Measurements from ENCODE around the gene POU3F1.

POU3F1 gene

GRCh38 chr1:38072858-38073257, 26.3 kb upstream of the POU3F1 start:
- FAIRE-seq = no peak

GRCh38 chr1:38071312-38072256, 25.0 kb upstream of the POU3F1 start:
- no peak for FAIRE-seq

DNA sequence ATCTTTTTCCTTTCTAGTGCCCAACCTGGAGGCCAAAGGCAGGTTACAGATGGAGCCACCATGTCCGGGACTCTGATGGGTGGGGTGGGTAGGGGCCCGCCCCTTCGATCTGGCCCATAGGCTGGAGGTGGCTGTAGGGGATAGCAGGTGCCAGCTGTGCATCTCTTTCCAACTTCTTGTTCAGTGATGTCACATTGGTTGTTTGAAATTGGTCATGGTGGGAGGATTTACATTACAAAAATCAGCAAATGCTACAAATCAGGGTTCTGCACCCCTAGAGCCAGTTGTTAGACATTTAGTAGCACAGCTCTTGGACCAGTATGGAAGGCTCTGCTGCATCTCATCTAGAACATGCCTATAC, 22.4 kb upstream of the POU3F1 start:
- no peak for FAIRE-seq

DNA sequence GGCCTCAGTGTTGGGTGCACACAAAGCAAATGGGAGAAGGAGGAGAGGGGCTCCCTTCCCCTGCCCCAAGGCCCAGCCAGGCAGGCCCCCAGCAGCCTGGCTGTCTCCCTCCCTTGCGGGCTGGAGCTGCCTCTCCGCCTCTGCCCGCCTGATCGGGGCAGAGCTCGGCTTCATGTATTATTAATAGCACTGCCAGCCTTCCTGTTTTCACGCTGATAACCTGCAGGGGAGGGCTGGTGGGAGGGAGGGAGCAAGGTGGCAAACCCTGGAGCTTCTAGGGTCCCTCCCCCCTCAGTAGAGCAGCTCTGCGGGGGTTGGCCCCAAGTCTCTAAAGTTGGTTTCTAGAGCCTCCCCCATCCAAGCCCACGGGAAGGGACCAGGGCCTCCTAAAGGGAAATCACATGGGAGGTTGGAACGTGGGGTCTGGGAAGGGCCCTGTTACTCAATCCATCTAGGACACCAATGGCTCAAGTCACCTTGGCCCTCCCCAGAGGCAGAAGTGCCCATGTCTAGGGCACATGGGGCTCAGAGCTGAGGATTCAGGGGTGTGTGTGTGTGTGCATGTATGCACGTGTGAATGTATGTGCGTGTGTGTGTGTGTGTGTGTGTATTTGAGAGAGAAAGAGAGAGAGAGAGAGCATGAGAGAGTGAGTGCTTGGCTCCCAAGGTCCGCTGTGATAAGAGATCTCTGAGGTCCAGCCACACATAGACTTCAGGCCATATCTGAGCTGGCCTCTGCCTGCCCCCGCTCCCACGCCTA, 21.8 kb upstream of the POU3F1 start:
- FAIRE-seq = no peak

DNA sequence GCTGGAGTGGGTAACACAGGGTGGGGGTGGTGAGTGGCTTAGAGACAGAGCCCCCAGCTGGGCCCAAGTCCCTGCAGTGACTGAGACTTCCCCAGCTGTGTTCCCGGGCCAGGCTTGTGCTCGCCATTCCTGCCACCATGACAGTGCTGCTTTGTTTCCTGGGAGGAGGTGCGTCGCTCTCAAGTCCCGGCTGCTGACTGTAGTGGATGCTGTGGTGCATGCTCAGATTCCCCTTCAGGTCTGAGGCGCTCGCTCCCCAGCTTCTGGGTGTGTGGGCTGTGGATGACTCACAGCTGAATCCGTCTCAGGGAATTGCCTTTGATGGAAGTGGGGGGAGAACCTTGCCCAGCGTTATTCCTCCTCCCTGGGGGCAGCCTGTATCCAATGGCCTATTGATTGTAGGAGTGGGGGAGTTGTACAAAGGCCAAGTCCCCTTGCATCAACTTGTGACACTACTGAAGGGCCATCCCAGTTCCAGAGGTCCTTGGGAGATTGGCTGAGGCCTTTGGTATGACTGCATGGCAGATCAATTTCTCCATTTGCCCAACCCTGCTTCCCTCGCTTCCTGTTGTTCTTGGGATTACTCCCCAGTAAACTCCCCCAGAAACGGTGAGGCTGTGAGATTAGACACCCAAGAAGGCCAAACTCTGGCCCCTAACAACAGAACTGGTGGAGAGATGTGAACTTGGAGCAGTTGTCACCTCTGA, 17.8 kb upstream of the POU3F1 start:
- FAIRE-seq = no peak

DNA sequence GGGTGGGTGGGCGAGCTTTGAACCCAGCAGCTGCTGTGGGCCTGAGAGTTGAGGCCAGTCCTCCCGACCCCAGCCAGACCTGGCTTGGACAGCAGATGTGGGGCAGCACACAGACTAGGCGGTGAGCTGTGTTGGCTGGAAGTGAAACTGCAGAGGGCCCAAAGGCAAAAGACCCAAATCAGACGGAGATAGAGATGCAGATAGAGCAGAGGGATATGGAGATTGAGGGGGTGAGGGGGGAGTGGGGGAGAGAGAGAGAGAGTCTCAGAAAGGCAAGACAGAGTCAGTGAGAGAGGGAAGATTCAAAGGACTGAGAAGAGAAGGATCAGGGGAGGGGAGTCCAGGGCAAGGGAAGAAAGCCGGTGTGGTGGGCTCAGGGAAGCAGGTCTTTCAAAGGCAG, 17.0 kb upstream of the POU3F1 start:
- FAIRE-seq = no peak

DNA sequence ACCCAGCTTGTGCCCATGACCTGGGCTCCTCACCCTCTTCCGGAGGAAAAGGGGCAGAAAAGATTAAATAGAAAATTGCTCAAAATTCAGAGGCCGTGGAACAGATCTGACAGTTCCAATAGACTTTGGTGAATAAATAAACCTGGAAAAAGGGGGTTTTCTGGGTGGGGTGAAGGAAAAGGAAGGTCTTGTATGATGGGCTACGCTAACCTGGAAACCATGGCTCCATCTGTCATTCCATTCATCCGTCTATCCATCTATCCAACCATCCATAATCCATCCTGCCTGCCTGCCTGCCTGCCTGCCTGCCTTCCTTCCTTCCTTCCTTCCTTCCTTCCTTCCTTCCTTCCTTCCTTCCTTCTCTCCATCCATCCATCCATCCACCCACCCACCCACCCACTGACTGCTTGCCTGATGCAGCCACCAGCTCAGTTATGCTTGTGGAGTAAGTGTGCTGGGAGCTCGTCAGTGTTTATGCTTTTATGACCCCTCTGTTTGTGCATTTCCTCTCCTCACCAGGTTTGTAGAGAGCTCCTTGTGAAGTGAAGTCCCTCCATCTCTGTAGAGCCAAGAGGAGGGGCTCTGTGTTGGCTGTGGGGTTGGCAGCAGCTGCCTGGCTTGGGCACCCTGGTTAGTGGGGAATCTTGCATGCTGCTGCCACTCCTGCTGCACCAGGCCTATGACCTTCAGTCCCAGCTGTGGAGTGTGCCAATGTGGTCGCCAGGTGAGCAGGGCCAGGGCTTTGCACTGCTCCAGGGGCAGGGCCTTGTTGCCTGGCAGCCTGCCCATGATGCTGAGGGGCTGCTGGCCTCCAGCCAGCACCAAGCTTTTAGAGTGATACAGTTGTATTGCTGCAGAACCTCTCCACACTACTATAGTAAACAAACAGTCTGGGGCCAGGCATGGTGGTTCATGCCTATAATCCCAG, 16.0 kb upstream of the POU3F1 start:
- no peak for FAIRE-seq

DNA sequence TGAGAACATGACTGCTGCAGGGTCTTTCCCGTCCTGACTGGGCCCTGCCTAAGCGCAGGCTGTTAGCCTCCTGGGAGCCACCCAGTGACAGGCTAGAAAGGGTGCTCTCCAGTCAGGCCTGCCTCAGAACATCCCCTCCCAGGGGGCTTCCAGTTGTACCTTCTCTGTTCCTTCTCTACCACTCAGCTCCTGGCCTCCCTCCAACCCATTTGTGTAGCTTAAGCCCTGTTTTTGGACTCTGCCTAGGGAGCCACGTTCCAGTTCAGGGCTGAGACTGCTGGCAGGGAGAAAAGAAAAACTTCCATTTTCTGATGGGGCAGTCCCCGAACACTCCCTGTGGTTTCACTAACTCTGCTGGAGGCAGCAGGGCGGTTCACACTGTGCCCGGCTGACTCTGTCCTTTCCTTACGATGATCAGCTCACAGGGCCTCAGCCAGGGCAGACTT, 15.3 kb upstream of the POU3F1 start:
- FAIRE-seq = no peak

GRCh38 chr1:38061290-38061689, 14.7 kb upstream of the POU3F1 start:
- no peak for FAIRE-seq

DNA sequence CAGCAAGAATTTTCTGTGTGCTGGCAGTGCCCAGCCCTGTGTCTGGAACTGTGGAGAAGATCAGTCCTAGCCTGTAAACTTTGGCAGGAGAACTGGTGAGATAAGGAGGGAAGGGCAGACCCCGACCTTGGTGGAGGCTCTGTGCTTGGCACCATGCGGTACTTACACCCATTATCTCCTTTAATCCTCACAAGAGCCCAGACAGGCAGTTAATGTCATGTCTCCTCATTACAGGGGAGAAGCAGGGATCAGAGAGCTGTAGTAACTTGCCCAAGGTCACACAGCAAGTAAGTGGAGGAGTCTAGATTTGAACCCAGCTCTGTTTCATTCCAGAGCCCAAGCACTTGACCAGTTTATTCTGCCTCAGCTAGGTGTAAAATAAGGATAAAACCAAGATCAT, 13.9 kb upstream of the POU3F1 start:
- FAIRE-seq = no peak

DNA sequence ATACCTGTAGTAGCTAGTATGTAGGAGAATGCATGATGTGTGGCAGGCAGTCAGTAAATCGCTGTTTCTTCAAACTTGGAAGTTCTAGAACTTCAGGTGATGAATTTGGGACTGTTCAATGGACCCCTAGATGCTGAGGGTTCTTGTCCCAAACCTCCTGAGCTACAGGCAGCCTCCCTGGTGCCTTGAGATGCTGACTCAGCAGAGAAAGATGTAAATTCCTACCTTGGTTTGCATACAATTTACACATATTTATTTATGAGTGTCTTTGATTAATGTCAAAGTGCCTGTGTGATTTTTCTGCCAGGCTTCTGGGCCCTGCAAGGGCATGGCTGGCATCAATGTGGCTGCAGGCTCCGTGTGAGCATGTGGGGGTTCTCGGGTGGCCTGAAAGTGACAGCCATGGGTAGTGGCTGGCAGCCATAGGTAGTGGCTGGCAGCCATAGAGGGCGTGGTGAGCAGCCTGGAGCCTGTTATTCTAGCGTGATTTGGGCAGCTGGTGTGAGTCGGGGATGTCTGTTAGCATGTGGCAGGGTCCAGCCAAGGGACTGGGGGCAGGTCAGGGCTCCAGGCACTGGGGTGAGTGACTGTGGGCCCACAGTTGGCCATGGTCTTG, 13.2 kb upstream of the POU3F1 start:
- no peak for FAIRE-seq

DNA sequence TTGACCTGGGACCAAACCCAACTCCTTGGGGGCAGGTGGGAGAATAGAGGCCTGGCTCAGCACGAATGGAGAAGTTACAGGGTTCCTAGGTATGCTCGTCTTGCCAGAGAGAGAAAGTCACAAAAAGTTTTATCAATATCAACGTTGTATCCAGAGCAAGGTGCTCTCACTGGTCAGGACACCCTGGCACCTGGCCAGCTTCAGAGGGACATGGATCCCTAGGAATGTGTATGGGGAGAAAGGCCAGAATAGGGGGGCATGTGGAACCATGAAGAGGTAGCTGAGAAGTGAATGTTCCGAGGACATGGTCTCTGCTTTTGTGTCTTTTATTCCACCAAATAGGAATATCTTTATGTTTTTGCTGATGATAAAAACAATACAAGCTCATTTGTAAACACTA, 9.4 kb upstream of the POU3F1 start:
- FAIRE-seq = no peak

DNA sequence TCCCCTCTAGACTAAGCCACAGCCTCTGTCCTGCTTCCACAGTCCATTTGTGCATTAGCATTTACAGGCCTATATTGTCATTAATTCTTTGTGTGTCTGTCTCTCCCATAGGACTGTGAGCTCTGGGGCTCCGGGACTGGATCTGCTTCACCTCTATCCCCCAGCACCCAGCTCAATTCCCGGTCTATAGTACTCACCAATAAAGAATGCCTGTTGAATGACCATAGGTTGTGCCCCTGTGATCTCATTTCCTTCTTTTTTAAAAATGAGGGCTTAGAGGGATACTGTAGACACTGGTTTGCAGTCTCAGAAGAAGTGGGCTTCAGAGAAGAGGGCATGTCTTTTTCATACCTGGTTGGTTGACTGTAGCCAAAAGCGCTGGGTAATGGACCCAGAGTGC, 8.8 kb upstream of the POU3F1 start:
- no peak for FAIRE-seq

DNA sequence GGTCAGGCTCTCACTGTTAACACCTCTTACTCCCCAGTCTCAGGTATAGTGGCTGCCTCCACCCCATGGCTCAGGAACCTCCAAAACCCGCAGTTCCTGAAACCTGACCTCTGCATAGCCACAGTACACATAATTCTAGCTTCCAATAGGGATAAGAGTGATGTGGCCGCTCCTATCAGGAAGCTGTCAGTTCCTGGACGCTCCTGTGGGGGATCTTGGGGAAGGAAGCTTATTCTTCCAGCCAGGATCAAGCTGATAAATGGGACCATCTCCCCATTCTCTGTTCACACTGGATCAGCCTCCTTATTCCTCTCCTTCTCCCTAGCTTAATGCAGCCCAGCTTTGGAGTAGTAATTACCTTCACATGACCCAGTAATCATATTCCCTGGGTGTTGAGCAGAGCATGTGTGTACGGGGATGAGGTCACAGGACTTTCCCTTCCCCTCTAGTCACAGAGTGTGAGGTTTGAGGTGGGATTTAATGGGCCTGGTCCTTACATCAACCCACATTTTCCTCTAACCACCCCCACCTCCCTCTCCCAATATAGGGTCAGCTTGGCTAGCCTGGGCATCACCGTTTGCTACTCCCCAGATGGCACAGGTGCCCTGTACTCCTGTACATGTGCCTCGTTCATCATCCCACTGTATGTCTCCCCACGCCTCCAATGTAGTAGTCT, 7.0 kb upstream of the POU3F1 start:
- no peak for FAIRE-seq

DNA sequence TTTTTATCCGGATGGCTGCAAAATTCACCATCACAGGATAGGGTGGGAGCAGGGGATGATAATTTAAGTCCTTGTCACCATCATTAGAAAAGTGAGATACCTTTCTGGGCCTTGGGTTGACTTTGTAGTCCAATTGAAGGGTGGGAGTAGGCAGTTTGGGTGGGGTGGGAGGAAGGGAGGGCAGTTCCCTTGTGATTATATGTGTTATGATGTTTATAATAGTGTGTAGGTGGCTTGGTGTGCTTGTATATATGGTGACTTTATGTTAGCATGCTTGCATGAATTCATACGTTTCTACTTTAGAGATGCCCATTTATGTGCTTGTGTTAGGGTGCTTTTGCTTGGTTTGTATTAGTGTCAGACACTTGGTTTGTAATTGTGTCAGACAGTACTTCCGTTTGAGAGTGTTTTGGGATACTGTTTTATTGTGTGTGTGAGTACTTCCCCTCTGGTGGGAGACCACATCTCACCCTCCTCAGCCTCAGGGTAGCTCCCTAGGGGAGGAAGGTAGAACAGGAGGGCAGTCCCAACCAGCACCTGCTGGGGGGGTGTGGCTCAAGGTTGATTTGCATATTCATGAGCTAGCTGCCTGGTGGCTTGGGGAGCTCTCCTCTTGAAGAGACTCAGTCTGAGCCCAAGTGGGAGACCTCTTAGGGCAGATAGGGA, 6.3 kb upstream of the POU3F1 start:
- FAIRE-seq = no peak

- no peak for FAIRE-seq
Observed at GRCh38 chr1:38051079-38051543, 4.5 kb upstream of the POU3F1 start.

DNA sequence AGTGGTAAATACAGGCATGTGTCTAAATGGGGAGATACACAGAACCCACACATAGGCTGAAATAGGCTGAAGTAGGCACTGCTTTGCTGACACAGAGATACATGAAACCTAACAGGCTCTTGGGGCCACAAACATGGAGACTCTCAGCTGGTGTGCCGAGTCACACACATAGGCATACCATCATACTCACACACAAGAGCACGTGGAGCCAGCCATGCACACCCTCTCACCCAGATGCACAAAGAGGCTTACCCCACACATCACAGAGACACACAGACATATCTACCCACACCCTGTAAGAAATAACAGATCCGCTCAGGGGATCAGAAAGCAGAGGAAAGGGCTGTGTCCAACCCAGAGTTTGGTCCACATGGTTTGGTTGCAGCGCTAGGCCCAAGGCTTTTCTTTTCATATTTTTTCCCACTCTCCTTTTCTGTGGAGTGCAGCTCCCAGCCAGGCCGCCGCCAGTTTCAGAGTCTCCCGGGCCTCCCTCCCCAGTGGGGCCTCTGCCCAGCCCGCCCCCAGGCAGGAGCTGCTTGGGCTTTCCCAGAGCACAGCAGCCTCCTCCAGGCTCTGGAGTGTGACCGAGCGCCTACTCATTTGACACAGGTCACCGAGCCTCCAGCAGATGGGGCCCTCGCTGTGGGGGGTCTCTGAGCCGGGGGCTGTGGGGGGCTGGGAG, 3.9 kb upstream of the POU3F1 start:
- FAIRE-seq = no peak

DNA sequence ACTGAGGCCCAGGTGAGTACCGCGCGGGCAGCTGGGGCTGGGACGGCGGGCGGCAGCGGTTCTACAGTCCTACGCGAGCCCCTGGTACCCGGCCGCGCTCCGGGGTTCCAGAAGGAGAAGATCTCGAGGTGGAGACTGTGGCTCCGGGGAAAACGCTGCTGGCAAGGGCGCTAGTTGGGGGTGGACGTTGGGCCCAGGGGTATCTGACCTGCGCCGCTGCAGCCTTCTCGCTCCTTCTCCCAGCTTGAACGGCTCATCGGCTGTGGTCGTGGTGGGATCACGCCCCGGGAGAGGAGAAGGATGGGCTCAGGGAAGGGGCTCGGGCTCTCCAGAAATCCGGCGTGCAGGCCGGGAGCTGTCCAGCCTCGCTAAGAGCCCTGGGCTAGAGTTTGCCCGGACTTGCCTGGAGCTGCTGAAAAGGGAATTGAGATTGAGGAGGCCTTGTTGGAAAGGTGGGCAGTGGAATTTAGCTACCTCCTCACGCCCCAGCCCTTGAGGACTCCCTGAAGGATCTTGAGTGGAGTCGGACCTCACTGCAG, 1.1 kb upstream of the POU3F1 start:
- FAIRE-seq = no peak

GRCh38 chr1:38046884-38047602, 450 bp upstream of the POU3F1 start:
- no peak for FAIRE-seq
